Left ventricle myocardium inferior (tissue), 1 donor: ENCODE results near the gene GOLGA6L7. TPM values are rescaled to one million over a fixed set of nuclear protein-coding genes. Genes with fewer than 3 reads are reported as not detected.
"Not testable (repeated sequence)": the region's sequence is repeated elsewhere in the genome, so short reads cannot be mapped to it uniquely, and the experiment has no call there.

Experiments
- DNase-seq: peaks from one replicate; pipeline ENCODE4 v3.0.0-alpha.2; 2020
- H3K27ac ChIP-seq: fragments of 200-600 bp; replicated peaks from 2 replicates; pipeline ENCODE4 v1.8.0; 2021
- H3K27me3 ChIP-seq: fragments of 200-600 bp; 2 replicates; pipeline ENCODE4 v1.8.0; 2021; ENCODE audit warnings: low read depth
- H3K36me3 ChIP-seq: fragments of 200-600 bp; 2 replicates; pipeline ENCODE4 v1.8.0; 2021
- H3K4me1 ChIP-seq: fragments of 200-600 bp; 2 replicates; pipeline ENCODE4 v1.8.0; 2021
- H3K4me3 ChIP-seq: fragments of 200-600 bp; 2 replicates; pipeline ENCODE4 v1.8.0; 2021; ENCODE audit warnings: mild to moderate bottlenecking, moderate library complexity
- H3K9me3 ChIP-seq: fragments of 200-600 bp; replicated peaks from 2 replicates; pipeline ENCODE4 v1.8.0; 2021
- CTCF ChIP-seq: fragments of 200-600 bp; IDR thresholded peaks from 2 replicates; pipeline ENCODE4 v1.8.0; 2021; ENCODE audit warnings: antibody characterized with exemption, mild to moderate bottlenecking, borderline replicate concordance
- intact Hi-C: fragments of 100-400 bp; cut with micrococcal nuclease; formaldehyde crosslinking; loops from one replicate; pipeline ENCODE4 v1.11.0; 2022
- long read RNA-seq: library from polyadenylated mRNA; unstranded; transcript quantifications from one replicate; pipeline ENCODE4 v2.0.0, GENCODE V29; 2021
- total RNA-seq: library from RNA; stranded (reverse); fragmentation: NEBNext Ultra II Directional; extraction: Animal tissue kit (Norgen Biotek cat#: 25700); gene quantifications from one replicate; pipeline ENCODE4 v1.2.1, GENCODE V29; 2021
- donor health status: DM: no; HTN: yes; CAD: no; lungs with severe emphysema.

GOLGA6L7 gene
- total RNA-seq, result not detected
- long read RNA-seq, result 0 reads

- H3K4me3 ChIP-seq, H3K9me3 ChIP-seq, H3K4me1 ChIP-seq, H3K36me3 ChIP-seq, intact Hi-C loops, DNase-seq, H3K27ac ChIP-seq, H3K27me3 ChIP-seq: not testable (repeated sequence)
Observed at GRCh38 chr15:28848521-28848920, at the start of gene GOLGA6L7. Gene GOLGA6L7, minus strand, starts transcription at chr15:28848644. Its CDS starts 95 bp downstream, at chr15:28848549.

- DNase-seq, result no peak
Observed at GRCh38 chr15:28897861-28898585, 49.6 kb upstream of the GOLGA6L7 start.

GRCh38 chr15:28896951-28897350, 48.5 kb upstream of the GOLGA6L7 start:
- no peak for TF ChIP-seq CTCF

More at GRCh38 chr15:28897861-28898585, 49.6 kb upstream of the GOLGA6L7 start:
- no peak overlapping the region for H3K4me3 ChIP-seq
- H3K9me3 ChIP-seq, result no peaks in the 10 kb centered on the region
- no peaks in the 10 kb centered on the region for H3K36me3 ChIP-seq
- H3K4me1 ChIP-seq, result no peaks in the 10 kb centered on the region
- TF ChIP-seq CTCF, result no peak
- intact Hi-C loops, result no loop called here
- no peak overlapping the region for H3K27ac ChIP-seq
- peaks cover 35% of the 10 kb centered on the region for H3K27me3 ChIP-seq

GRCh38 chr15:28895566-28895965, 47.1 kb upstream of the GOLGA6L7 start:
- Histone ChIP-seq H3K4me3 (no peak overlapping the region), H3K9me3 (no peaks in the 10 kb centered on the region), H3K27ac (no peak overlapping the region), H3K27me3 (peaks cover 25% of the 10 kb centered on the region), H3K4me1 (no peaks in the 10 kb centered on the region), H3K36me3 (no peaks in the 10 kb centered on the region)
- intact Hi-C loops, result no loop called here
- no peak for DNase-seq
- no peak for TF ChIP-seq CTCF

More at GRCh38 chr15:28896951-28897350, 48.5 kb upstream of the GOLGA6L7 start:
- peaks cover 35% of the 10 kb centered on the region for H3K27me3 ChIP-seq
- intact Hi-C loops, result no loop called here
- no peak for DNase-seq
- H3K9me3 ChIP-seq, result no peaks in the 10 kb centered on the region
- no peak overlapping the region for H3K4me3 ChIP-seq
- H3K36me3 ChIP-seq, result no peaks in the 10 kb centered on the region
- H3K4me1 ChIP-seq, result no peaks in the 10 kb centered on the region
- H3K27ac ChIP-seq, result no peak overlapping the region

- peaks cover 21% of the 10 kb centered on the region for H3K27me3 ChIP-seq
- TF ChIP-seq CTCF, result no peak
- no peak overlapping the region for H3K27ac ChIP-seq
- H3K9me3 ChIP-seq, result no peaks in the 10 kb centered on the region
- intact Hi-C loops, result no loop called here
- DNase-seq, result no peak
- H3K4me3 ChIP-seq, result no peak overlapping the region
- H3K36me3 ChIP-seq, result no peaks in the 10 kb centered on the region
- H3K4me1 ChIP-seq, result no peaks in the 10 kb centered on the region
Observed at GRCh38 chr15:28895146-28895545, 46.7 kb upstream of the GOLGA6L7 start.

GRCh38 chr15:28894631-28895030, 46.2 kb upstream of the GOLGA6L7 start:
- no peak overlapping the region for H3K27ac ChIP-seq
- no peaks in the 10 kb centered on the region for H3K36me3 ChIP-seq
- no peak overlapping the region for H3K4me3 ChIP-seq
- intact Hi-C loops, result no loop called here
- no peak for TF ChIP-seq CTCF
- no peak for DNase-seq
- no peaks in the 10 kb centered on the region for H3K4me1 ChIP-seq
- H3K27me3 ChIP-seq, result peaks cover 17% of the 10 kb centered on the region
- no peaks in the 10 kb centered on the region for H3K9me3 ChIP-seq
